Measurements from ENCODE around the gene PLCB2.

PLCB2 gene

GRCh38 chr15:40323239-40323952 is 15.7 kb upstream of the PLCB2 start, which contains the start of gene INAFM2:
INAFM2 (plus strand) TSS chr15:40323692; CDS start chr15:40324056, 364 bp downstream.
- TF ChIP-seq TAF1 (IDR thresholded peaks at IDR 0.05; ENCODE audit: borderline replicate concordance, insufficient read depth, low read length): no peak
- no peak for TF ChIP-seq POLR2AphosphoS5 (IDR thresholded peaks at IDR 0.05; ENCODE audit: low read depth, low read length)
- TF ChIP-seq, protein P1, sequence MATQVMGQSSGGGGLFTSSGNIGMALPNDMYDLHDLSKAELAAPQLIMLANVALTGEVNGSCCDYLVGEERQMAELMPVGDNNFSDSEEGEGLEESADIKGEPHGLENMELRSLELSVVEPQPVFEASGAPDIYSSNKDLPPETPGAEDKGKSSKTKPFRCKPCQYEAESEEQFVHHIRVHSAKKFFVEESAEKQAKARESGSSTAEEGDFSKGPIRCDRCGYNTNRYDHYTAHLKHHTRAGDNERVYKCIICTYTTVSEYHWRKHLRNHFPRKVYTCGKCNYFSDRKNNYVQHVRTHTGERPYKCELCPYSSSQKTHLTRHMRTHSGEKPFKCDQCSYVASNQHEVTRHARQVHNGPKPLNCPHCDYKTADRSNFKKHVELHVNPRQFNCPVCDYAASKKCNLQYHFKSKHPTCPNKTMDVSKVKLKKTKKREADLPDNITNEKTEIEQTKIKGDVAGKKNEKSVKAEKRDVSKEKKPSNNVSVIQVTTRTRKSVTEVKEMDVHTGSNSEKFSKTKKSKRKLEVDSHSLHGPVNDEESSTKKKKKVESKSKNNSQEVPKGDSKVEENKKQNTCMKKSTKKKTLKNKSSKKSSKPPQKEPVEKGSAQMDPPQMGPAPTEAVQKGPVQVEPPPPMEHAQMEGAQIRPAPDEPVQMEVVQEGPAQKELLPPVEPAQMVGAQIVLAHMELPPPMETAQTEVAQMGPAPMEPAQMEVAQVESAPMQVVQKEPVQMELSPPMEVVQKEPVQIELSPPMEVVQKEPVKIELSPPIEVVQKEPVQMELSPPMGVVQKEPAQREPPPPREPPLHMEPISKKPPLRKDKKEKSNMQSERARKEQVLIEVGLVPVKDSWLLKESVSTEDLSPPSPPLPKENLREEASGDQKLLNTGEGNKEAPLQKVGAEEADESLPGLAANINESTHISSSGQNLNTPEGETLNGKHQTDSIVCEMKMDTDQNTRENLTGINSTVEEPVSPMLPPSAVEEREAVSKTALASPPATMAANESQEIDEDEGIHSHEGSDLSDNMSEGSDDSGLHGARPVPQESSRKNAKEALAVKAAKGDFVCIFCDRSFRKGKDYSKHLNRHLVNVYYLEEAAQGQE (IDR thresholded peaks at IDR 0.05; ENCODE audit: insufficient read depth in 1 of 2, low read depth in 2 of 2, low read length in 2 of 2): 0 out of 4 replicates have a peak, but pooled peaks of 1 of the 2 experiments have one; percentile 8
- TF ChIP-seq SIN3A (IDR thresholded peaks at IDR 0.05; ENCODE audit: borderline replicate concordance, insufficient read depth, low read length): peak; percentile 63; the same call in 1 of the 2 replicates
- peak; percentile 52 for TF ChIP-seq FOXP2 (optimal IDR thresholded peaks at IDR 0.05; ENCODE audit: borderline replicate concordance, extremely low read depth, extremely low read length, insufficient read depth)

GRCh38 chr15:40322531-40323238 is 14.9 kb upstream of the PLCB2 start:
- no peak for TF ChIP-seq TAF1 (IDR thresholded peaks at IDR 0.05; ENCODE audit: borderline replicate concordance, insufficient read depth, low read length)
- no peak for TF ChIP-seq FOXP2 (optimal IDR thresholded peaks at IDR 0.05; ENCODE audit: borderline replicate concordance, extremely low read depth, extremely low read length, insufficient read depth)
- TF ChIP-seq POLR2AphosphoS5 (IDR thresholded peaks at IDR 0.05; ENCODE audit: low read depth, low read length): no peak
- no peak for TF ChIP-seq SIN3A (IDR thresholded peaks at IDR 0.05; ENCODE audit: borderline replicate concordance, insufficient read depth, low read length)
- TF ChIP-seq, protein P1 (IDR thresholded peaks at IDR 0.05; ENCODE audit: insufficient read depth in 1 of 2, low read depth in 2 of 2, low read length in 2 of 2): no peak

DNA sequence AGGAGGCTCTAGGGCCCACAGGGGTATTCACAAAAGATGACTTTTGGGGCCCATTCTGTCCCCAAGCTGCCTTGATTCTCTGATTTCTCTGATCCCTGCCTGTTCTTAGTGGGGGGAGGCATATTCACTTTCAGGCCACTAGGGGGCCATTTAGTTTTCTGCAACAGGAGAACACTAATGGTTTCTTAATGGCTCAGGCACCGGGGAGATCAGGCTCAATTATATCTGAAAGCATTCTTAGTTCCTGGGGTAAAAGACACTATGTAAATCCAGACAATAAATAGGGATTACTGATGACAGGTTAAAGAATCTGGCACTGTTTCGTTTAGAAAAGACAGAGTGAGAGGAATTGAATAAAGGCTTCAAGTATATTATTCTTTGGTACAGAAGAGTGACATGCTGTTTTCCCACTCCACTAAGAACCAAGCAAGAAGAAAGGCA is 13.2 kb upstream of the PLCB2 start:
- TF ChIP-seq FOXP2 (optimal IDR thresholded peaks at IDR 0.05; ENCODE audit: borderline replicate concordance, extremely low read depth, extremely low read length, insufficient read depth) (no peak), TAF1 (IDR thresholded peaks at IDR 0.05; ENCODE audit: borderline replicate concordance, insufficient read depth, low read length) (no peak), POLR2AphosphoS5 (IDR thresholded peaks at IDR 0.05; ENCODE audit: low read depth, low read length) (no peak), SIN3A (IDR thresholded peaks at IDR 0.05; ENCODE audit: borderline replicate concordance, insufficient read depth, low read length) (no peak)
- TF ChIP-seq, protein P1 (IDR thresholded peaks at IDR 0.05; ENCODE audit: insufficient read depth in 1 of 2, low read depth in 2 of 2, low read length in 2 of 2): no peak

DNA sequence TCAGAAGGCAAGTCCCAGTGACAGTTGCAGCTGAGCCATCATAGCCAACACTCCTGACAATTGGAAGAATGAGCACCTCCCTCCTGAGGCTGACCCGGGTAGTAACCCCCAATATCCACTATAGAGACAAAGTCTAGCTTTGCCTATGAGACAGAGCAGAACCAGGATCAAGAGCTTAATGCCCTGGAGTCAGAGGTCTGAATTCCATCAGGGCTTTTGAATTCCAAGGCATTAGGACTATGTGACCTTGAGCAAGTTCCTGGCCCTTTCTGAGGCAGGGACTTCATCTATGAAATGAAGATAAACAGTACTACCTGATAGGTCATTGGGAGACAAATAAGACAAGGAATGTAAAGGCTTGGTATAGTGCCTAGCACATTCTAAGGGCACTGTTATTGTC is 12.7 kb upstream of the PLCB2 start:
- no peak for TF ChIP-seq SIN3A (IDR thresholded peaks at IDR 0.05; ENCODE audit: borderline replicate concordance, insufficient read depth, low read length)
- TF ChIP-seq FOXP2 (optimal IDR thresholded peaks at IDR 0.05; ENCODE audit: borderline replicate concordance, extremely low read depth, extremely low read length, insufficient read depth): no peak

DNA sequence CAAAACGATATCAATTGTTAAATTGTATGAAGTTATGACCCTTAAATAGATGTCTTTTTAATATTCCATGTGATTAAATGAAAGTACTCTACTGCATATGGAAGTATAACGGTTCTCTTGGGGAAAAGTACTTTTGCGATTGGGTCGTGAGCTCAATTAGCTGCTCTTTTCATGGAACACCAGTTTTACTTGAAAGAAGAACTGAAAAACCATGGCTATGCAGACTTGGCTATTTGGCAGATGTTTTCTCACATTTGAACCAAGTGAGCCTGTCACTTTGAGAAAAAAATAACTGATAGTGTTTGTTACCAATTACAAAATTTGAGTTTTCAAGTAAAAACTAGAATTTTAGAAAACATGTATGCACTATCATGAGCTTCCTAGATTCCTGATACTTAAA is 9.8 kb upstream of the PLCB2 start:
- TF ChIP-seq TAF1 (IDR thresholded peaks at IDR 0.05; ENCODE audit: borderline replicate concordance, insufficient read depth, low read length): no peak
- TF ChIP-seq, protein P1 (IDR thresholded peaks at IDR 0.05; ENCODE audit: insufficient read depth in 1 of 2, low read depth in 2 of 2, low read length in 2 of 2): no peak
- no peak for TF ChIP-seq SIN3A (IDR thresholded peaks at IDR 0.05; ENCODE audit: borderline replicate concordance, insufficient read depth, low read length)
- no peak for TF ChIP-seq POLR2AphosphoS5 (IDR thresholded peaks at IDR 0.05; ENCODE audit: low read depth, low read length)
- no peak for TF ChIP-seq FOXP2 (optimal IDR thresholded peaks at IDR 0.05; ENCODE audit: borderline replicate concordance, extremely low read depth, extremely low read length, insufficient read depth)
